Esophagus muscularis mucosa (tissue), 4 donors: ENCODE data around the gene NKD2. TPM values are rescaled to one million over a fixed set of nuclear protein-coding genes. Genes with fewer than 3 reads are reported as not detected.

ENCODE experiments used
- DNase-seq: peaks from one replicate; pipeline ENCODE4 v3.0.0-alpha.2; 2017; ENCODE audit errors: extremely low spot score
- H3K27ac ChIP-seq, 4 donors: fragments of 200-600 bp; sonication (generic); replicated peaks in 1 of 4; 1 replicate in 3 of 4; 2 replicates in 1 of 4; pipeline ENCODE4 v1.5.1; 2016 to 2019; ENCODE audit warnings: mild to moderate bottlenecking in 1 of 4
- H3K27me3 ChIP-seq, 4 donors: fragments of 200-600 bp; sonication (generic); one replicate each; pipeline versions ENCODE4 v1.5.1 to v1.6.0; 2016 to 2019
- H3K36me3 ChIP-seq, 4 donors: fragments of 200-600 bp; sonication (generic); one replicate each; pipeline ENCODE4 v1.5.1; 2016 to 2019
- H3K4me1 ChIP-seq, 4 donors: fragments of 200-600 bp; sonication (generic); one replicate each; pipeline ENCODE4 v1.5.1; 2016 to 2019
- H3K4me3 ChIP-seq, 4 donors: fragments of 200-600 bp; sonication (generic); 1 replicate in 2 of 4; 2 replicates in 2 of 4; pipeline ENCODE4 v1.5.1; 2016 to 2019; ENCODE audit warnings: mild to moderate bottlenecking in 4 of 4, moderate library complexity in 1 of 4
- H3K9me3 ChIP-seq, 4 donors: fragments of 200-600 bp; sonication (generic); 1 replicate in 3 of 4; 2 replicates in 1 of 4; pipeline ENCODE4 v1.5.1; 2016 to 2019
- EP300 ChIP-seq: sonication (generic); formaldehyde crosslinking; IDR thresholded peaks from one replicate; pipeline ENCODE4 v1.6.1; 2017; ENCODE audit warnings: antibody characterized with exemption
- POLR2A ChIP-seq: fragments of 450-650 bp; IDR thresholded peaks from one replicate; pipeline ENCODE4 v1.6.1; 2017; ENCODE audit warnings: antibody characterized with exemption, moderate library complexity, mild to moderate bottlenecking, low read depth
- POLR2AphosphoS5 ChIP-seq, 2 donors: sonication (generic); formaldehyde crosslinking; IDR thresholded peaks; one replicate each; pipeline ENCODE4 v1.6.1; 2017; ENCODE audit warnings: antibody characterized with exemption in 2 of 2
- WGBS: methylation state at CpG from one replicate; pipeline ENCODE4 v1.1.5; 2018; 5-methylcytosine and 5-hydroxymethylcytosine counted together
- intact Hi-C: fragments of 100-400 bp; cut with DNase I; formaldehyde crosslinking; loops from one replicate; pipeline ENCODE4 v1.15.1; 2023
- total RNA-seq, 4 donors: library from RNA; depleted of rRNA; stranded (reverse); fragments of >200 nt; gene quantifications; one replicate each; pipeline versions ENCODE4 v1.1.0 to v1.2.1, GENCODE V29; 2016
- TF ChIP-seq, protein P1 (sequence below), 3 experiments: fragments of 200-600 bp in 2 of 3; fragments of 450-650 bp in 1 of 3; sonication (generic) in 2 of 3; IDR thresholded peaks; one replicate each; pipeline ENCODE4 v1.5.1; 2017 to 2019; ENCODE audit warnings: antibody characterized with exemption in 3 of 3, mild to moderate bottlenecking in 2 of 3, moderate library complexity in 1 of 3

NKD2 gene
- total RNA-seq, 4 donors from 2014 or later, result 3.0 to 6.6 (median 5.4) TPM

DNA sequence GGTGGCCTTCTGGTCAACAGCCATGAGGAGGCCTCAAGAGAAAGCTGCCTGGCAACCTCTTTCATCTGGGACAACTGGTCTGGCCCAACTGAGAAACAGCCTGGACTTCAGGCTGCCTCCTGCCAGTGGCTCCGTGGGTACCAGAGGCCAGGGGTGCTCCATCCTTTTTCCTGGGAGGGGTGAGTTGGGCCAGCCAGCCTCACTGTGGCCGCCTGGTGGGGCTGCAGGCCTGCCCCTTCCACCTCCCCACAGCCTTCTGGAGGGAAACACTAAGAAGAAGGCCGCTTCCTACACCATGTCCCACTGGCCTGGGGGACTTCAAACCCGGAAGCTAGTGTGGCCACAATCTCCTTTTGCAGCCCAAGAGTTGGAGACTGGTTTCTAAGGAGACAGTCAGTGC, 13.8 kb upstream of the NKD2 start:
- H3K36me3 ChIP-seq, result no peaks in the 10 kb centered on the region
- H3K4me1 ChIP-seq, result peaks cover 28 to 50% (median 35%) of the 10 kb centered on the region in 4 donors
- no peaks in the 10 kb centered on the region for H3K27me3 ChIP-seq
- no peak overlapping the region for H3K27ac ChIP-seq
- H3K4me3 ChIP-seq, result no peak overlapping the region
- no CpG with 5 or more reads among the region's 4 CpGs for WGBS
- H3K9me3 ChIP-seq, result no peaks in the 10 kb centered on the region
- TF ChIP-seq EP300 (no peak), POLR2AphosphoS5 (IDR thresholded peaks at IDR 0.05) (no peak), POLR2A (no peak)
- TF ChIP-seq, protein P1, sequence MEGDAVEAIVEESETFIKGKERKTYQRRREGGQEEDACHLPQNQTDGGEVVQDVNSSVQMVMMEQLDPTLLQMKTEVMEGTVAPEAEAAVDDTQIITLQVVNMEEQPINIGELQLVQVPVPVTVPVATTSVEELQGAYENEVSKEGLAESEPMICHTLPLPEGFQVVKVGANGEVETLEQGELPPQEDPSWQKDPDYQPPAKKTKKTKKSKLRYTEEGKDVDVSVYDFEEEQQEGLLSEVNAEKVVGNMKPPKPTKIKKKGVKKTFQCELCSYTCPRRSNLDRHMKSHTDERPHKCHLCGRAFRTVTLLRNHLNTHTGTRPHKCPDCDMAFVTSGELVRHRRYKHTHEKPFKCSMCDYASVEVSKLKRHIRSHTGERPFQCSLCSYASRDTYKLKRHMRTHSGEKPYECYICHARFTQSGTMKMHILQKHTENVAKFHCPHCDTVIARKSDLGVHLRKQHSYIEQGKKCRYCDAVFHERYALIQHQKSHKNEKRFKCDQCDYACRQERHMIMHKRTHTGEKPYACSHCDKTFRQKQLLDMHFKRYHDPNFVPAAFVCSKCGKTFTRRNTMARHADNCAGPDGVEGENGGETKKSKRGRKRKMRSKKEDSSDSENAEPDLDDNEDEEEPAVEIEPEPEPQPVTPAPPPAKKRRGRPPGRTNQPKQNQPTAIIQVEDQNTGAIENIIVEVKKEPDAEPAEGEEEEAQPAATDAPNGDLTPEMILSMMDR (IDR thresholded peaks at IDR 0.05), result no peak
- intact Hi-C loops, result no loop called here
- DNase-seq, result no peak

DNA sequence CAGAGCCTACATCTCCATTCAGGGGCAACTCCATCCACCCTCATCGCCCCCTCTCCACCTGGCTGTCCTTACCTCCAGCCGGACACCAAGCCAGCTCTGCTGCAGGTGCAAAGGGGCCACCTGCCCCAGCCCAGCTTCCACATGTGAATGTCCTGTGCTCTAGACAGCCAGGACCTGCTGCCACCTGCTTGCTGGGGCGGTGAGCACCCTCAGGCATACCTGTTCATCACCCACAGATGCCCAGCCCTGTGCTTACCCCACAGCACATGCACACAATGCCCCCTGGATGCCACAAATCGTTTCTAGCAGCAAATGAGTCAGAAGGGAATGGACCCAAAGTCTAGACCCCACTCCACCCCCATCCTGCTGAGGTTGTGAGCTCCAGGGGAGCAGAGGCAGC, 13.3 kb upstream of the NKD2 start:
- Histone ChIP-seq H3K27me3 (no peaks in the 10 kb centered on the region), H3K36me3 (no peaks in the 10 kb centered on the region), H3K4me3 (no peak overlapping the region), H3K27ac (no peak overlapping the region), H3K4me1 (peaks cover 23 to 45% (median 30%) of the 10 kb centered on the region in 4 donors), H3K9me3 (no peaks in the 10 kb centered on the region)
- TF ChIP-seq EP300 (no peak), POLR2A (no peak)
- intact Hi-C loops, result no loop called here
- 94% methylated on average over 4 of the region's 4 CpGs for WGBS
- DNase-seq, result no peak

DNA sequence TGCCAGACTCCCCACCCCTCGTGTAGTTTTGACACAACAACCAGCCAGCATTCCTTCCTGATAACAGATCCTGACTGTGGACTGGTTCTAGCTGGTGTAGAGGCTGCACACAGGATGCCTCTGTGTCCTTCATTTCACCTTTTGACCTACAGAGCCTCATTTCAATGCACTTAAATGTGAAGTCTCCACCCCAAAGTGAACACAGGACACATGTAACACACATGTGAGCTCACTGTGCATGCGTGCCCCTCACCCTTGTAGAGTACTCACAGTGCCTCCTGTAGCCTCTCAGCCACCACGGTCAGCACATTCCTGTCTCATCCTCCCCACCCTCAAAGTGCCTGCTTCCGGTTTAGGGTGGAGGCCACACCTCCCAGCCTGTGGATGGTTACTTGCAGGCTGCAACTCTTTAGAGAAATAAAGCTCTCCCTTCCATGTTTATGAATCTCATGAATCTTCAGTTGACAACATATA, 11.6 kb upstream of the NKD2 start:
- no peak for TF ChIP-seq EP300
- no peak for TF ChIP-seq POLR2A
- TF ChIP-seq, protein P1 (IDR thresholded peaks at IDR 0.05), result no peak
- TF ChIP-seq POLR2AphosphoS5 (IDR thresholded peaks at IDR 0.05), result no peak
- H3K4me3 ChIP-seq, result peak overlapping the region in 1 of 4 donors; percentile 16
- H3K9me3 ChIP-seq, result no peaks in the 10 kb centered on the region
- peaks cover 13 to 28% (median 15%) of the 10 kb centered on the region in 4 donors for H3K4me1 ChIP-seq
- no peaks in the 10 kb centered on the region for H3K27me3 ChIP-seq
- H3K36me3 ChIP-seq, result no peaks in the 10 kb centered on the region
- DNase-seq, result no peak
- peak overlapping the region in 2 of 4 donors; percentile 24 to 33 for H3K27ac ChIP-seq
- 36% methylated on average over 4 of the region's 4 CpGs for WGBS
- intact Hi-C loops, result no loop called here

DNA sequence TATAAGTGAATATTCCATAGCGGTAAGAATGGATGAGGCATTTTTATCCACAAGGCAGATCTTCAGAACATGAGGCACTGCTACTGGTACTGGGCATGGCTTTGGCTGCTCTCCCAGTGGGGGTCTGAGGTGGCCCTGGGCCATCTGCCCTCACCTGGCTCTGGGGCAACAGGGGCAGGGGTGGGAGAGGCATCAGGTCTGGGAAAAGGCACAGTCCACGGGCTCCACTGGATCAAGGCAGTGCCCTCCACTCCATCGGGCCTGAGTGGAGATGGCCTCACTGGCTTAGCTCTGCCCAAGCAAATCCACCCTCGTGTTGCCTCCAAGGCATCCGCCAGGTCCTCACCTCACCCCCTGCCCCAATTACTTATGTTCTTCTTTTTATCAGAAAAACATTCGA, 10.9 kb upstream of the NKD2 start:
- TF ChIP-seq POLR2AphosphoS5 (IDR thresholded peaks at IDR 0.05) (no peak), POLR2A (no peak), EP300 (no peak)
- TF ChIP-seq, protein P1 (IDR thresholded peaks at IDR 0.05), result no peak
- intact Hi-C loops, result no loop called here
- Histone ChIP-seq H3K27ac (peak overlapping the region in 1 of 4 donors; percentile 17), H3K36me3 (no peaks in the 10 kb centered on the region), H3K9me3 (no peaks in the 10 kb centered on the region), H3K4me3 (no peak overlapping the region), H3K27me3 (no peaks in the 10 kb centered on the region), H3K4me1 (peaks cover 11 to 21% (median 15%) of the 10 kb centered on the region in 4 donors)
- 89% methylated on average over 6 of the region's 6 CpGs for WGBS
- no peak for DNase-seq

DNA sequence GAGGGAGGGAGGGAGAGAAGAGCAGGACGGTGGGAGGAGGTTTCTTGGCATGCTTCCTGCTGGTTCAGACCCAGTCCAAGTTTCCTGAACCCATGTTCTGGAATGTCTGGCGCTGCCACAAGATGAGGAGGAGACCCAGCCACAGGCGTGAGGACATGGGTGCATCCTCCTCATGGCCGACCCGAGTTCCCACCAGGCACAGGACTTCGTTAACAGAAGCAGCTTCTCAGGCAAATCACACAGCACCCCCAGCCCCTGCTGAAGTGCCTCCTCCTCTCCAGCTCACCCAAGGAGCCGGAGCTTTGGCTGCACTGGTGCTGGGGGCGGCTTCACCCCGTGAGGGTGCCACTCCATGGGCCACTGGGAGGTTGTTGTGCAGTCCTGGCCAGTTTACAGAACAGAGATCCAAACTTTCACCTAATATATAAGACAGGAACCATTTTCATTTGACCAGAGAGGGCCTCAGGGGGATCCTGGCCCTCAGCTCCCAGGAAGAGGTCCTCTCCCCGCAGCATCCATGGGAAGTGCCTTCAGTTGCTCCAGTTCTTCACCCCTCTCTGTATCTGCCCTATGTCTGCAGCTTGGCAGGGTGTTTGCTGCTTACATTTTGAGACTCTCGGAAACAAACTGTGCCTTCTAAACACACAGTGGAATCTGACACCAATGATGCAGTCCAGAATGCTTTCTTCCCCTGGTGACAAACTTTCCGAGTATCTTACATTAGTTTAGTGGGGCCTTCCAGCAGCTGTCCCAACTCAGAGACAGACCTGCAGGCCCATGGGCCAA, 10.2 kb upstream of the NKD2 start:
- intact Hi-C loops, result no loop called here
- no peaks in the 10 kb centered on the region for H3K9me3 ChIP-seq
- no peaks in the 10 kb centered on the region for H3K27me3 ChIP-seq
- no peak for DNase-seq
- H3K36me3 ChIP-seq, result no peaks in the 10 kb centered on the region
- H3K4me3 ChIP-seq, result no peak overlapping the region
- peak in 1 of 2 donors; percentile 16 for TF ChIP-seq POLR2AphosphoS5 (IDR thresholded peaks at IDR 0.05)
- TF ChIP-seq POLR2A, result no peak
- H3K27ac ChIP-seq, result peak overlapping the region in 2 of 4 donors; percentile 17 to 23
- peaks cover 7 to 18% (median 15%) of the 10 kb centered on the region in 4 donors for H3K4me1 ChIP-seq
- WGBS, result 80% methylated on average over 12 of the region's 12 CpGs
